SU-DHL-6 (cell line): ENCODE results near the gene PDE1C.

Experiments
- H2AFZ ChIP-seq: fragments of 200-600 bp; sonication (generic); 2 replicates; pipeline ENCODE4 v1.6.1; 2014; ENCODE audit warnings: low read depth, mild to moderate bottlenecking, moderate library complexity, mixed read lengths, antibody characterized with exemption, low read length; ENCODE audit not compliant: severe bottlenecking
- H3F3A ChIP-seq: fragments of 200-600 bp; shearing (Covaris generic); 2 replicates; pipeline ENCODE4 v1.6.0; 2016; ENCODE audit warnings: antibody characterized with exemption, mild to moderate bottlenecking; ENCODE audit not compliant: insufficient read depth
- H3K27ac ChIP-seq: fragments of 200-600 bp; sonication (generic); 2 replicates; pipeline ENCODE4 v1.5.1; 2016; ENCODE audit warnings: low read depth, mild to moderate bottlenecking, low read length, moderate library complexity, mixed read lengths
- H3K27me3 ChIP-seq: fragments of 200-600 bp; sonication (generic), shearing (Covaris generic); 2 replicates; pipeline ENCODE4 v1.6.0; 2014; ENCODE audit warnings: mild to moderate bottlenecking, low read length
- H3K36me3 ChIP-seq: fragments of 200-600 bp; sonication (generic); 2 replicates; pipeline ENCODE4 v1.6.1; 2014; ENCODE audit warnings: mild to moderate bottlenecking, low read length, mixed read lengths
- H3K4me2 ChIP-seq: fragments of 300-600, 200-600 bp; shearing (Covaris generic), sonication (generic); 2 replicates; pipeline ENCODE4 v1.6.0; 2014; ENCODE audit warnings: low read length, low read depth, mild to moderate bottlenecking; ENCODE audit not compliant: poor library complexity, severe bottlenecking
- H3K4me3 ChIP-seq: fragments of 200-600 bp; sonication (generic); 2 replicates; pipeline ENCODE4 v1.5.1; 2014; ENCODE audit warnings: antibody characterized with exemption, low read length, mild to moderate bottlenecking, mixed read lengths; ENCODE audit not compliant: insufficient read depth, poor library complexity, severe bottlenecking
- H3K79me2 ChIP-seq: fragments of 200-600 bp; sonication (generic); 2 replicates; pipeline ENCODE4 v1.6.1; 2014; ENCODE audit warnings: mild to moderate bottlenecking, low read length, moderate library complexity; ENCODE audit not compliant: insufficient read depth
- H3K9ac ChIP-seq: fragments of 200-600 bp; sonication (generic); 2 replicates; pipeline ENCODE4 v1.7.0; 2014; ENCODE audit warnings: mild to moderate bottlenecking, low read length
- H3K9me2 ChIP-seq: fragments of 200-600 bp; sonication (generic); replicated peaks from 2 replicates; pipeline ENCODE4 v1.6.1; 2014; ENCODE audit warnings: low read length; ENCODE audit not compliant: insufficient read depth
- H3K9me3 ChIP-seq: fragments of 200-600 bp; sonication (generic); 2 replicates; pipeline ENCODE4 v1.6.1; 2014; ENCODE audit warnings: low read length, mixed read lengths; ENCODE audit not compliant: insufficient read depth
- H4K20me1 ChIP-seq: fragments of 200-600 bp; sonication (generic); 2 replicates; pipeline ENCODE4 v1.6.1; 2014; ENCODE audit warnings: low read depth, mild to moderate bottlenecking, antibody characterized with exemption, low read length, moderate library complexity, mixed read lengths
- EZH2phosphoT487 ChIP-seq: fragments of 200-600 bp; sonication (generic), shearing (Covaris generic); conservative IDR thresholded peaks from 2 replicates; pipeline ENCODE4 v1.6.1; 2018; ENCODE audit warnings: mild to moderate bottlenecking, antibody characterized with exemption, low read length, moderate library complexity, mixed read lengths
- TF ChIP-seq, protein P1 (sequence below): fragments of 200-600 bp; sonication (generic); IDR thresholded peaks from one replicate; pipeline ENCODE4 v1.5.1; 2017; ENCODE audit warnings: antibody characterized with exemption, mild to moderate bottlenecking, low read length, moderate library complexity; ENCODE audit not compliant: insufficient read depth, poor library complexity, severe bottlenecking

Gene PDE1C

DNA sequence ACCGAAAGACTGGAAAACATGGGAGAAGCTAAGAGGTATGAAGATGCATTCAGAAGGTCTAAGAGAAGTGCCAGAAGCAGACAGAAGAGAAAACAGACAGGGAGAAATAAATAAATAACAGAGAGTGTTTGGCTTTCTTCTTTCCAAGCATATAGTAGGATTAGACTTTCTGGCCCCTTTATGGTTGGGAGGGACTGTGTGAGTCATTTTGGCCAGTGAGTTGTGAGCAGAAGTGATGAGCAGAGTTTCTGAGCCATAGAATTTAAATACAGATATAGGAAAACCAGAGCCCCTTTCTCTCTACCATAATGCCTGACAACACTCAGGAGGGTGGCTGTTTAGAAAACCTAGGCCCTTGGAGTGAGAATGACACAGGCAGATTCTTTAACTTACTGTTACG, 212.2 kb downstream of the PDE1C start:
- TF ChIP-seq, protein P1, sequence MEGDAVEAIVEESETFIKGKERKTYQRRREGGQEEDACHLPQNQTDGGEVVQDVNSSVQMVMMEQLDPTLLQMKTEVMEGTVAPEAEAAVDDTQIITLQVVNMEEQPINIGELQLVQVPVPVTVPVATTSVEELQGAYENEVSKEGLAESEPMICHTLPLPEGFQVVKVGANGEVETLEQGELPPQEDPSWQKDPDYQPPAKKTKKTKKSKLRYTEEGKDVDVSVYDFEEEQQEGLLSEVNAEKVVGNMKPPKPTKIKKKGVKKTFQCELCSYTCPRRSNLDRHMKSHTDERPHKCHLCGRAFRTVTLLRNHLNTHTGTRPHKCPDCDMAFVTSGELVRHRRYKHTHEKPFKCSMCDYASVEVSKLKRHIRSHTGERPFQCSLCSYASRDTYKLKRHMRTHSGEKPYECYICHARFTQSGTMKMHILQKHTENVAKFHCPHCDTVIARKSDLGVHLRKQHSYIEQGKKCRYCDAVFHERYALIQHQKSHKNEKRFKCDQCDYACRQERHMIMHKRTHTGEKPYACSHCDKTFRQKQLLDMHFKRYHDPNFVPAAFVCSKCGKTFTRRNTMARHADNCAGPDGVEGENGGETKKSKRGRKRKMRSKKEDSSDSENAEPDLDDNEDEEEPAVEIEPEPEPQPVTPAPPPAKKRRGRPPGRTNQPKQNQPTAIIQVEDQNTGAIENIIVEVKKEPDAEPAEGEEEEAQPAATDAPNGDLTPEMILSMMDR = no peak
- no peak for TF ChIP-seq EZH2phosphoT487
- H3K4me2 ChIP-seq = no peak overlapping the region

DNA sequence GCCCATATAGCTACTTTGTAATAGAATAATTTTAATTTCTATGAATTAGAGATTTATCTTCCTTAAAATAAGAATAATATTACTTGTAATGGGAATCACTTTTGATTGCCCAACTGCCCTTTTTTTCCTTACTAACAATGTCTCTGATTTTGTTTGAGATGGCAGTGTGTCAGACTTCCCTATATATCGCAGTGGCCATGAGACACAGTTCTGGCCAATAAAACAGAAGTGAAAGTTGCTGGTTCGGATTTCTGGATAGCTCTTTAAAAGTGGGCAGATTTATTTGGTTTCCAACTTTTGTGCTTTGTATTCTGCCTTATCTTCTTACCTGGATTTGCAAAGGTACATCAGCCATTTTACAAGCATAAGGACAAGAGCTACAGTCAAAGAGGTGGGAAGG, 213.0 kb downstream of the PDE1C start:
- H3K36me3 ChIP-seq = no peaks in the 10 kb centered on the region
- H3K79me2 ChIP-seq = no peaks in the 10 kb centered on the region
- no peaks in the 10 kb centered on the region for H4K20me1 ChIP-seq
- no peaks in the 10 kb centered on the region for H3K9me2 ChIP-seq
- H3K27ac ChIP-seq = no peak overlapping the region
- H3F3A ChIP-seq = no peaks in the 10 kb centered on the region
- H2AFZ ChIP-seq = no peak overlapping the region
- H3K4me3 ChIP-seq = no peak overlapping the region
- TF ChIP-seq, protein P1 = no peak
- no peak for TF ChIP-seq EZH2phosphoT487
- H3K9ac ChIP-seq = no peak overlapping the region
- H3K4me2 ChIP-seq = no peak overlapping the region
- H3K9me3 ChIP-seq = no peaks in the 10 kb centered on the region
- H3K27me3 ChIP-seq = no peaks in the 10 kb centered on the region

More for the DNA sequence above, 212.2 kb downstream of the PDE1C start:
- no peak overlapping the region for H3K27ac ChIP-seq
- no peaks in the 10 kb centered on the region for H3K9me2 ChIP-seq
- H3K27me3 ChIP-seq = no peaks in the 10 kb centered on the region
- no peaks in the 10 kb centered on the region for H3K79me2 ChIP-seq
- no peaks in the 10 kb centered on the region for H3F3A ChIP-seq
- H3K4me3 ChIP-seq = no peak overlapping the region
- no peak overlapping the region for H3K9ac ChIP-seq
- H2AFZ ChIP-seq = no peak overlapping the region
- H4K20me1 ChIP-seq = no peaks in the 10 kb centered on the region
- H3K36me3 ChIP-seq = no peaks in the 10 kb centered on the region
- H3K9me3 ChIP-seq = no peaks in the 10 kb centered on the region

DNA sequence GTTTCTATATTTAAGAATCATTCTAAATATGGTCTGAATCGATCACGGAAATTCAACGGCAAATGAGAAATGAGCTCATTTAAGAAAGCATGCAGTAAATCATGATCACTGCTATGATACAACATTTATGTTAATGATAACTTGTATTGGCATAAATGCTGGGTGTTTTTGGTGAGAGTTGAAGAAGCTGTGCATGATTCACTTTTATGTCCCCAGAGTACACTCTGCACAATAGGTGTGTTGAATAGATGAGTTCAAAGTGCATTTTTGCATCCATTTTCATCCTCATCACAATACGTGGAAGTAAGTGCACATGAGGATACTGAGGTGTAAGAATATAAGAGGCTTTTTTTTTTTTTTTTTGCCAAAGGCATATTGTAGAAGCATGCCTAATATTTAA, 213.9 kb downstream of the PDE1C start:
- Histone ChIP-seq H3K9me2 (no peaks in the 10 kb centered on the region), H3K79me2 (no peaks in the 10 kb centered on the region), H3K27me3 (no peaks in the 10 kb centered on the region), H4K20me1 (no peaks in the 10 kb centered on the region), H3K4me2 (no peak overlapping the region), H3F3A (no peaks in the 10 kb centered on the region), H3K4me3 (no peak overlapping the region), H3K9me3 (no peaks in the 10 kb centered on the region), H3K27ac (no peak overlapping the region), H3K36me3 (no peaks in the 10 kb centered on the region), H3K9ac (no peak overlapping the region), H2AFZ (no peak overlapping the region)
- TF ChIP-seq EZH2phosphoT487 = no peak
- TF ChIP-seq, protein P1 = no peak

DNA sequence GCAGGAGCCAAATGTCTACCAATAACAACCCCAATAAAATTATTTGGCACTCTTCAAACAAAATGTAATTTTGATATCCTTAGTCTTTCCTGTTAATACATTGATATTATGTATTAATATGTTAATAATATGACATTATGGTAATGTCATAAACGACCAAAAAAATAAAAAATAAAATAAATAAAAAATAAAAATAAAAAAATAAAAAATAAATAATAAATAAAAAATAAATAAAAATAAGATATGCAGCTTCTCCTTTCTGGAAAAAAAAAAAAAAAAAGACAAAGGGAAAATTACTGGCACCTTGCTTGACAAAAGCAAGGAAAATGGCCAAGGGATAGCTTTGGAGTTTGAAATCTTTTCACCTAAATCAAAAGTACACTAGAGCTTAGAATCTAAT, 214.7 kb downstream of the PDE1C start:
- no peaks in the 10 kb centered on the region for H3F3A ChIP-seq
- no peaks in the 10 kb centered on the region for H3K79me2 ChIP-seq
- H2AFZ ChIP-seq = no peak overlapping the region
- no peak for TF ChIP-seq EZH2phosphoT487
- TF ChIP-seq, protein P1 = no peak
- H4K20me1 ChIP-seq = no peaks in the 10 kb centered on the region
- no peak overlapping the region for H3K27ac ChIP-seq
- H3K4me3 ChIP-seq = no peak overlapping the region
- H3K9me2 ChIP-seq = no peaks in the 10 kb centered on the region
- H3K27me3 ChIP-seq = no peaks in the 10 kb centered on the region
- H3K9ac ChIP-seq = no peak overlapping the region
- H3K9me3 ChIP-seq = no peaks in the 10 kb centered on the region
- no peak overlapping the region for H3K4me2 ChIP-seq
- H3K36me3 ChIP-seq = no peaks in the 10 kb centered on the region
